Measurements from ENCODE around the gene UNC5CL.

UNC5CL gene

DNA sequence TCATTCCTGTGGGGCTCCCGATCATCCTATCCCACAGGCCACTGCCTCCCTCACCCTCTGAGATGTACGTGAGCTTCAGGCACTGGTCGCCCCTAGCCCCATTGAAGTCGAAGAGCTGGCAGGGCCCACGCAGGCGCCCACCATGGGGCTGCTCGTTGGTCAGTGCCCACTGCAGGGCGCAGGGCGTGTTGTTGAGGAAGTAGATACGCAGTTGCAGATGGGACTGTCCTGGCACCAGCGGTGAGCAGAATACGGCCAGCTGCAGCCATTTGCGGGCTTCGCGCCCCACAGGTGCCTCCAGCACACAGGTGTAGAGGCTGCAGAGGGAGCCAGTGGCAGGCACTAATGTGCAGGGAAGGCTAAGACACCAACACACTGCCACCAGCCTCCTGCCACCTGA lies 6.2 kb downstream of the UNC5CL start:
- TF ChIP-seq TAF1 (IDR thresholded peaks at IDR 0.05; ENCODE audit: low read depth): no peak
- TF ChIP-seq, protein P1, sequence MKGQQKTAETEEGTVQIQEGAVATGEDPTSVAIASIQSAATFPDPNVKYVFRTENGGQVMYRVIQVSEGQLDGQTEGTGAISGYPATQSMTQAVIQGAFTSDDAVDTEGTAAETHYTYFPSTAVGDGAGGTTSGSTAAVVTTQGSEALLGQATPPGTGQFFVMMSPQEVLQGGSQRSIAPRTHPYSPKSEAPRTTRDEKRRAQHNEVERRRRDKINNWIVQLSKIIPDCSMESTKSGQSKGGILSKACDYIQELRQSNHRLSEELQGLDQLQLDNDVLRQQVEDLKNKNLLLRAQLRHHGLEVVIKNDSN (IDR thresholded peaks at IDR 0.05): no peak
- TF ChIP-seq EP300 (IDR thresholded peaks at IDR 0.05; ENCODE audit: borderline replicate concordance): no peak
- no peak for TF ChIP-seq ZBTB7A (IDR thresholded peaks at IDR 0.05; ENCODE audit: low read depth)
- TF ChIP-seq YY1 (IDR thresholded peaks at IDR 0.05; ENCODE audit: low read depth): no peak
- TF ChIP-seq CEBPB (IDR thresholded peaks at IDR 0.05): no peak
- TF ChIP-seq TEAD4 (IDR thresholded peaks at IDR 0.05): no peak
- no peak for TF ChIP-seq FOXM1 (IDR thresholded peaks at IDR 0.05; ENCODE audit: borderline replicate concordance, low read depth)
- no peak for TF ChIP-seq REST (IDR thresholded peaks at IDR 0.05; ENCODE audit: low read depth)
- TF ChIP-seq CREB1 (IDR thresholded peaks at IDR 0.05; ENCODE audit: low read depth): no peak
- TF ChIP-seq TCF12 (IDR thresholded peaks at IDR 0.05; ENCODE audit: low read depth): no peak
- no peak for TF ChIP-seq EGR1 (IDR thresholded peaks at IDR 0.05)
- TF ChIP-seq NFIC (IDR thresholded peaks at IDR 0.05): no peak
- TF ChIP-seq RAD21 (IDR thresholded peaks at IDR 0.05; ENCODE audit: low read depth): no peak
- TF ChIP-seq, protein P2, sequence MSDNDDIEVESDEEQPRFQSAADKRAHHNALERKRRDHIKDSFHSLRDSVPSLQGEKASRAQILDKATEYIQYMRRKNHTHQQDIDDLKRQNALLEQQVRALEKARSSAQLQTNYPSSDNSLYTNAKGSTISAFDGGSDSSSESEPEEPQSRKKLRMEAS (IDR thresholded peaks at IDR 0.05): no peak

GRCh38 chr6:41028561-41029412 lies 10.2 kb downstream of the UNC5CL start:
- TF ChIP-seq REST (IDR thresholded peaks at IDR 0.05; ENCODE audit: low read depth) (no peak), TAF1 (IDR thresholded peaks at IDR 0.05; ENCODE audit: low read depth) (no peak), YY1 (IDR thresholded peaks at IDR 0.05; ENCODE audit: low read depth) (0 out of 2 replicates have a peak, but pooled peaks have one; percentile 7)

DNA sequence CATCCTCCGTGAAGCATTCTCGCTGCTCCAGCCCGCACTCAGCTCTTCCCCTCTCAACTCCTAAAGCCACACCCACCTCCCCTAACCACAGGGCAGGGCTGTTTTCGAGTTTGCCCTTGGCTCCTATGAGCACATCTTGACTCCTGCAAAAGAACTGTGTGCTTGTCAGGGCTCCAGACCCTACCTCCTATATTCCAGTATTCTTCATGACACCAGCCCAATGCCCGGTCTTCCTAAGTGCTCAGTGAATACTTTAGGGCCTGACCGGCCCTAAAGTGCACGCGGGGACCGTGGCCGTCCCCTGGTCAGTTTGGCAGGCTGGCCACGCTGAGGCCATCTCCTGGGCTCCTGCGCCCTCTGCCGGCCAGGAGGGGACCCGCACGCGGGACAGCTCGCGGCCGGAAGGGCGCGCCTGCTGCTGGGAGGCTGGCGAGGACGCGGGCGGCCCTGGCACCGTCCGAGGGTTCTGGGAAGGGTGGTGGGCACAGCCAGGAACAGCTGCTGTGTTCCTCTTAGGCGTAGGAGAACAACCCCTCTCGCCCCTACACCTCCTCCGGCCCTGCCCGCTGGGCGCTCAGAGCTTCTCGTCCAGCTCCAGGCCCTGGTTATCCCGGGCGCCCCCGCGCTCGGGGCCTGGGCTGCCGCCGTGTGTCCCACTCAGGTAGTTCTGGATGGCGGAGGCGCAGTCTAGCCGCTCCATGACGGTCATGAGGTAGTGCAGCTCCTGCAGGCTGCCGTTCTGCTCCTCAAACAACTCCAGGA lies 11.0 kb downstream of the UNC5CL start:
- TF ChIP-seq RAD21 (IDR thresholded peaks at IDR 0.05; ENCODE audit: low read depth) (peak; percentile 91), REST (IDR thresholded peaks at IDR 0.05; ENCODE audit: low read depth) (no peak), TEAD4 (IDR thresholded peaks at IDR 0.05) (0 out of 2 replicates have a peak, but pooled peaks have one; percentile 10), YY1 (IDR thresholded peaks at IDR 0.05; ENCODE audit: low read depth) (0 out of 2 replicates have a peak, but pooled peaks have one; percentile 4)
- TF ChIP-seq, protein P2 (IDR thresholded peaks at IDR 0.05): peak; percentile 68
- TF ChIP-seq, protein P1 (IDR thresholded peaks at IDR 0.05): no peak

GRCh38 chr6:41027241-41027640 lies 11.8 kb downstream of the UNC5CL start:
- no peak for TF ChIP-seq TAF1 (IDR thresholded peaks at IDR 0.05; ENCODE audit: low read depth)
- no peak for TF ChIP-seq EP300 (IDR thresholded peaks at IDR 0.05; ENCODE audit: borderline replicate concordance)
- no peak for TF ChIP-seq CREB1 (IDR thresholded peaks at IDR 0.05; ENCODE audit: low read depth)
- TF ChIP-seq, protein P1 (IDR thresholded peaks at IDR 0.05): no peak
- TF ChIP-seq YY1 (IDR thresholded peaks at IDR 0.05; ENCODE audit: low read depth): no peak
- no peak for TF ChIP-seq NFIC (IDR thresholded peaks at IDR 0.05)
- TF ChIP-seq TCF12 (IDR thresholded peaks at IDR 0.05; ENCODE audit: low read depth): no peak
- no peak for TF ChIP-seq ZBTB7A (IDR thresholded peaks at IDR 0.05; ENCODE audit: low read depth)
- no peak for TF ChIP-seq FOXM1 (IDR thresholded peaks at IDR 0.05; ENCODE audit: borderline replicate concordance, low read depth)
- no peak for TF ChIP-seq RAD21 (IDR thresholded peaks at IDR 0.05; ENCODE audit: low read depth)
